ENCODE data around the gene BASP1.
A peak's percentile ranks its signal among the peaks of the same experiment; 100 is the strongest.
"Not testable (repeated sequence)": the region's sequence is repeated elsewhere in the genome, so short reads cannot be mapped to it uniquely, and the experiment has no call there.

Gene BASP1

GRCh38 chr5:17302106-17302505 is 84.7 kb downstream of the BASP1 start:
- no peak for DNase-seq

DNA sequence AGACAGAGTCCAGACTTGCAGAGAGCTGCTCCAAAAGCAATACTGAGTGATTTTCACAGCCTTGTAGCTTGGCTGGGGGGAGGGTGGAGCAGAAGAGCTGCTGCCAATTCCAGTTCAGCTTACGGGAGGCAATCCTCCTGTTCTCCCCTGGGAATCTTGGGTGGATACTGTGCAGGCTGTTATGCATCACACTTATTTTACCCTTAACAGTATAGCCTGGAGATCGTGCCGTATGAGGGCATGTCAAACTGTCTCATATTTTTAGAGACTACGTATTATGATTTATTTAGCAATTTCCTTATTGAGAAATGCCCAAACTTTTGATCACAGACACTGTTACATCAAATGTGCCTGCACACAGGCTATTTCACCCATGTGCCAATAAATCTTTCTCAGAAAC is 85.2 kb downstream of the BASP1 start:
- DNase-seq = no peak

DNA sequence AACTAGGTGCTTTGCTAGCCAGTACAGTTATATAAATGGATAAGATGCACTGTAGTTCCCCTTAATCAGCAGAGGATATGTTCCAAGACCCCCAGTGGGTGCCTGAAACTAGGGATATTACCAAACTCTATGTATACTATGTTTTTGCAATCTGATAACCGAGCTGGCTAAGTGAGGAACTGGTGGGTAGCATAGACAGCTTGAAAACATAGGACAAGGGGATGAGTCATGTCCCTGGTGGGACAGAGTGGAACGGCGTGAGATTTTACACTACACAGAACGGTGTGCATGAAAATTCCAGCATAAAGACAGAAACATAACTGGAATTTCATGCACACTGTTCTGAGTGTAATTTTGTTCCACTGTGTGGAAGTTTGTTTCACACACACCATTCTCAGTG is 86.9 kb downstream of the BASP1 start:
- DNase-seq = no peak

DNA sequence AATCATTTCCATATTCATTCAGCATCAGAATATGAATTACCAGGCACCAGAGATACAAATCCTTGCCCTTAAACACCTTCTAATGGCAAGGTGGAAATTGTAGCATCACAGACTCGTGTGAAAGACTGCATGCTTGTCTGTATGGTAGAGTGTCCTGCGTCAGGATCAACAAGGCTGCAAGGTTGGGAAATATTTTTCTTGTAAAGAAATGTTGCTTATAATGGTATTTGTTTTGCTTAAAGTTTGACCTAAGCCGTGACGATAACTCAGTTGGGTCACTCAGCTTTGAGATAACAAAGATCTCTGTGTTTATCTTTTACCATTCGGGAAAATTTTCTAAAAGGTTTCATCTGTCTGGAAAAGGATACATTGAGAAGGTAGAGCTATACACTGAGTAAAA is 87.6 kb downstream of the BASP1 start:
- no peak for DNase-seq

- DNase-seq = no peak
Observed at GRCh38 chr5:17305964-17306725, 88.7 kb downstream of the BASP1 start.

DNA sequence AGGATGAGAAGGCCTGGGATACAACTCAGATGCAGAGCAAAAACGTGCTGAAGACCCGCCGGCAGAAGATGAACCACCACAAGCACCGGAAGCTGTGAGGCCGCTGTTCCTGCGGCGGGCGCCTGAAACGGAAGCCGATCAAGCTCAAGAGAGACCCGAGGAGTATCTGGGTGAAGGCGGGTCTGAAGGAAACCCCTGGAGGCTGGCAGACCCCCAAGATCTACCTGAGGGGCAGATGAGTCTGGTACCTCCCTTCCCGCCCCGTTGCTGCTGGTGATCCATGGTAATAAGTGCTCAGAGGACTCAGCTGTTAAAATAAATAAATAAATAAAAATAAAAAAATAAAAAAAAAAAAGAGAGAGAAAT is 89.3 kb downstream of the BASP1 start:
- DNase-seq = no peak

- DNase-seq = not testable (repeated sequence)
Observed at GRCh38 chr5:17307440-17307839, 90.0 kb downstream of the BASP1 start.

- DNase-seq = no peak
Observed at GRCh38 chr5:17308326-17309065, 91.1 kb downstream of the BASP1 start.

DNA sequence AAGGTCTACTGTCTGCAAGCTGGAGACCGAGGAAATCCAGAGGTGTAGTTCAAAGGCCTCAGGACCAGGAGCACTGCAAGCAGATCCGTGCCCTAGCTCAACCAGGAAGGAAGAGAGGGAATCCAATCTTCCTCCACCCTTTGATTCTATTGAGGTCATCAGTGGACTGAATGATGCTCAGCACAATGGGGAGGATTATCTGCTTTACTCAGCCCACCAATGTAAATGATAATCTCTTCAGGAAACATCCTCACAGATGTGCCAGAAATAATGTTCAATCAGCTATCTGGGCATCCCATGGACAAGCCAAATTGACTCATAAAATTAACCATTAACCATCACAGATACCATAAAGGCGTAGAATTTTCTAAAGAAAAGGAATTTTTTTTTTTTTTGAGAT is 92.0 kb downstream of the BASP1 start:
- DNase-seq = no peak

DNA sequence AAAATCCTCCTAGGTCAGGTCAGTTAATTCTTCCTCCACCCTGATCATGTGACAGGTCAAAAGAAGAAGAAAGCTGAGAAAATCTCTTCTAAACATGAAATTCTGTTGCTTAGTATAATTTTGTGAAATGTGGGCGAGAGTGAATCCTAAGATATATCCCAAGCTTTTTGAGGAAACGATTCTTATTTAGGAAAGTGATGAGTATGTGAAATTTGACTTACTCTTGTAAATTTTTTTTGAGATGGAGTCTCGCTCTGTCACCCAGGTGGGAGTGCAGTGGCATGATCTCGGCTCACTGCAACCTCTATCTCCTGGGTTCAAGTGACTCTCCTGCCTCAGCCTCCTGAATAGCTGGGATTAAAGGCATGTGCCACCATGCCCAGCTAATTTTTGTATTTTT is 93.1 kb downstream of the BASP1 start:
- DNase-seq = not testable (repeated sequence)

GRCh38 chr5:17311811-17312210 is 94.4 kb downstream of the BASP1 start:
- not testable (repeated sequence) for DNase-seq

- DNase-seq = peak; percentile 32
Observed at GRCh38 chr5:17312358-17312757, 94.9 kb downstream of the BASP1 start.

DNA sequence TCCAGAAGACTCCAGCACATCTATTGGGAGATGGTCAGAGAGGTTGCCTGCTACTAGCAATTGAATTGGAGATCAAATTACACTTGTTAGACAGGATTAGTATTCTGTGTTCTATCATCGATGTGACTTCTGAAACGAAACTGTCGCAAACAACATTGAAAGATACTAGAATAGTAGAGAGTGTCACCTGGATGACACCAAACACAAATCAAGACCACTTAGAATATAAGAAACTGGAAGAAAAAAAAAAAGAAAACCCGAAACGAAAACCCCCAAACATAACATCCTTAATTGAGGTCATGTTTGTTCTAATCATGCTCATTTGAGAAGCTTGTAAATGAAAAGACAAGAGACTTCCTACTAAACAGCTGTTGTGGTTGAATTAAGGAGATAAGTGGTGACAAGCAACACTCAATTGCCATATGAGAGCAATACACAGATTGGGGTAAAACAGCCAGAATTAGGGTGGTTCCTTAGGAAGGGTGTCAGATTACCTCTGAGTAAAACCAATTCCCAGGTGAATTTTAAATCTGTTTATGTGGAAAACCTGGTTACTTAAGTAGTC is 97.6 kb downstream of the BASP1 start:
- peak; percentile 69 for DNase-seq

- DNase-seq = peak; percentile 48
Observed at GRCh38 chr5:17315710-17316221, 98.3 kb downstream of the BASP1 start.

DNA sequence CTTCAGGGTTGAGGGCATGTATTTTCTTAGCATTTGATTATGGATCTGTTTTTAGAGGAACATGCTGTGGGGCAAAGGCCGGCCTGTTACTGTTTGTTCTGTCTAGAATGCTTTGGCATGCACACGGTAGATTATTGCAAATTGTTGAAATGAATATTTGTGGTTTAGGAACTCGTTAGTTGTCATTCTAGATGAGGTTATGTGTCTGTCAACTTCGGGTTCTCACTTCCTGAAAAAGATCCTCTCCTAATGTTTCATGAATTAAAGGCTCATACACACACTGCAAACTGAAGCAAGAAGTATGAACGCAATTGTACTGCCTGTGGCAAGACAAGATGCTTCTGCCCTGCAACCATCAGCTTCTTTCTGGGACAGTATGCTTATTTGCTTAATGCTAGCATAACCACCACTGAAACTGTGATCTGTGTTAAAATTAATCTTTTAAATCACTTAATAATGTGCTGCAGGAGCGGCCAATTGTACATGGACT is 99.6 kb downstream of the BASP1 start:
- no peak for DNase-seq

- no peak for DNase-seq
Observed at GRCh38 chr5:17317473-17317872, 100.0 kb downstream of the BASP1 start.

DNA sequence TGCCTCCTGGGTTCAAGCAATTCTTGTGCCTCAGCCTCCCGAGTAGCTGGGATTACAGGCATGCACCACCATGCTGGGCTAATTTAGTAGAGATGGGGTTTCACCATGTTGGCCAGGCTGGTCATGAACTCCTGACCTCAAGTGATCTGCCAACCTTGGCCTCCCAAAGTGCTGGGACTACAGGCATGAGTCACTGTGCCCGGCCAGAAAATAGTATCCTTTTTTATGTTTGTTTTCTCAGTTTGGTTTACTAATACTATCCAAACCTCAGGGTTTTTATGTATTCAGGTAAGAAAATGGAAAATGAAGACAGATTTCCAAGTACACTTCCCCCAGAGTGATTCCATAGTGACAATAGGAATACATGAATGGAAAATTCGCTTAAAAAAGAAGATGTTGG is 101.7 kb downstream of the BASP1 start:
- not testable (repeated sequence) for DNase-seq

DNA sequence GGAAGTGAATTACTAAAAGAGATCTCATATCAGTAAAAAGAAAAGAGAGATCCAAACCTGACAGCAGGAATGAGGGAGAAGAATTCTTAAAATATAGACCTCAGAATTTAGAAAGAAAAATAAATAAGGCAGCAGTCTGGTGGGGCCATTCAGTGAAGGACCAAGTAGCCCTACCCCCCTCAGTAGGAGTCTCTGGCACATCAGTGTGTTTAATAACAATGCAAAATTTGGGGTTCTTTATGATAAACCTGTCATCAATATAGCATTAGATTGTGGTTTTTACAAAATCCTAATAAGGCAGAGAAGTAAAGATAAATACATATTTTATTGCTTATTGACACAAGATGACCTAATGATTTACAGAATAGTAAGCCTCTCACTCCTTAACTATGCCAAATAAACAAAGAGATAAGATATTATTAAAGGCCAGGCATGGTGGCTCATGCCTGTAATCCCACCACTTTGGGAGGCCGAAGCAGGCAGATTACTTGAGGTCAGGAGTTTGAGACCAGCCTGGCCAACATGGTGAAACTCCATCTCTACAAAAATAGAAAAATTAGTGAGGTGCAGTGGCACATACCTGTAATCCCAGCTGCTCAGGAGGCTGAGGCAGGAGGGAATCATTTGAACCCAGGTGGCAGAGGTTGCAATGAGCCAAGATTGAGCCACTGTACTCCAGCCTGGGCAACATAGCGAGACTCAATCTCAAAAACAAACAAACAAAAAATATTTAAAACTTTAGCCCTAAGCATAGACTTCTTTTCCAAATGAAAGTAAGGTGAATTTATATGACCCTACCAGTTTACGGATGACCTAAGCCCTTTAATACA is 108.6 kb downstream of the BASP1 start:
- no peak for DNase-seq
